ENCODE measurements around the gene CLIP4.
"Not testable (repeated sequence)": the region's sequence is repeated elsewhere in the genome, so short reads cannot be mapped to it uniquely, and the experiment has no call there.

Gene CLIP4

DNA sequence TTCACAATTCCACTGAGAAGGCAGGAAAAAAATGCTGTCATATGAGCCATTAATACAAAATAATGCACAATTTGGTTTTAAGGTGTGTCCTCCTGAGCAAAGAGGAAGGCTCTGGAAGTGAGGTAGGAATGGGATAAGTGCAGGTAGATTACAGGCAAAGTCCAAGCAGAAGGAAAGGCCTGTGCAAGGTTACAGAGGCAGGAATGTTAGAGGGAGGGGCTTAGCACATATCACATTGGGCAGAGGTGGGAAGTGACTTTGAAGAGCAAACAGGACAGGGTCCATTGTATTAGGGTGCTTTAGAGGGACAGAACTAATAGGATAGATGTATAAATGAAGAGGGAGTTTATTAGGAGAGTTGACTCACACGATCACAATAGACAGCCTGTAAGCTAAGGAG lies 14.7 kb upstream of the CLIP4 start:
- DNase-seq, result no peak

DNA sequence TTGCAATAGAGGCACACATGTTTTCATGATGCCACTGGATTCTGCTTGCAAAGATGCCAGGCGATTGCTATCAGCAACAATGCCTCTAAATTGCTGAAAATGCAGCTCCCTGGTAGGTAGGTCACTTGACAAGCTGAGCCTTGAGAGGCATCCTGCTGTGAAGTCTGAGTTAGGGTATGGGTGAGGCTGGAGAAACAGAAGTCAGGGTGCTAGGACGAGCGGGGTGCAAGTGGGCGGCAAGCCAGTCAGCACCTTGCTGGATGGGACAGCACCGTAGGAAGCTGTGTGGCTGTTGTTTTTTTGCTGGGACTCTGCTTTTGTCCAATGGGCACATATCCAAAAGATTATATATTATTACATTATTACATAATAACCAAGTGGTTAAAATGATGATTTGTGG lies 10.5 kb upstream of the CLIP4 start:
- DNase-seq, result no peak

DNA sequence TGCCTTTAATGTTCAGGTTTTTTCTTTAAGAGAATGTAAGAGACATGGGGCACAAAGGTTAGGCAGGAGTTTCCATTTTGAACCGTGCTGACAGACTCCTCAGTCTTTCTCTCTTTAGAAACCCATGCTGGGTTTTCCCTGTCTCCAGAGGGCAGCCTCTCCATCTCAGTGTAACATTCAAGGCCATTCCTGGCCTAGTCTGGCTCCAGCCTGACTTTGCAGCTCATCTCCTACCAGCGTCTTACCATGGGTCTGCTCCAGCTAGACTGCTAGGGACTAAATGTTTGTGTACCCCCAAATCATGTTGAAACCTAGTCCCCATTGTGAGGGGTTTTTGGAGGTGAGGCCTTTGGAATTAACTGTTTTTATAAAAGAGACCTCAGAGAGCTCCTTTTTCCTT lies 9.8 kb upstream of the CLIP4 start:
- no peak for DNase-seq

DNA sequence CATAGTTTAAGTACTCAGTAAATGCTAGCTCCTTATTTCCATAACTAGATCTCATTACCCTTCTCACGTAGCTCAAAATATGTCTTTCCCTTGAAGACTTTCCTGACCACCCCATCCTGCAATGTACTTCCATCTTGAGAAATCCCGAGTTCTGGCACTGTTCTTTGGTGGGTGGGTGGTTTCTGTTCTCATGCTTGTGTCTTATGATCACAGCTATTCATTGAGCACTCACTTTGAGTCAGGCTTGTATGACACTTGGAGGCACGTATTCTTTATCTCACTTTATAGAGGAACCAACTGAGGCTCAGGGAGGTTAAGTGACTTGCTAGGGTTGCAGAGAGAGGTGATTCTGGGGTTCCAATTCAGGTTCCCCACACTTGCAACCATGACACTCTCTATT lies 9.0 kb upstream of the CLIP4 start:
- DNase-seq, result no peak

DNA sequence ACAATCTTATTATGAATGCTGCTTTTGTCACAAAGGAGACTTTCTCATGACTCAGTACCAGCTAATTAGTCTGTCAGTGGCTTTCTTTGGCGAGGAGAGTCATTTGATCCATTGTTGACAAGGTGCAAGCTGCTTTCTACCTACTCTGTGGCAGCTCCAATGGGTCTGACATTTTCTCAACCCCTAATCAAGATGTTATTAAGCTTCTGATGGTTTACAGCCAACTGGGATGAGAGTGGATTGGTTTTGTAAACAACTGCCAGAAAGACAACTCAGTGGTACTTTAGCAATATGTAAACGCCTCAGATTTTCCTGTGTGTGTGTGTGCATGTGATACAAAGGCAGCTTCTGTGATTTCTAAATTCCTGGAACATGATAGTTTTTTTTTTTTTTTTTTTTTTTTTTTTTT lies 8.2 kb upstream of the CLIP4 start:
- DNase-seq, result no peak

DNA sequence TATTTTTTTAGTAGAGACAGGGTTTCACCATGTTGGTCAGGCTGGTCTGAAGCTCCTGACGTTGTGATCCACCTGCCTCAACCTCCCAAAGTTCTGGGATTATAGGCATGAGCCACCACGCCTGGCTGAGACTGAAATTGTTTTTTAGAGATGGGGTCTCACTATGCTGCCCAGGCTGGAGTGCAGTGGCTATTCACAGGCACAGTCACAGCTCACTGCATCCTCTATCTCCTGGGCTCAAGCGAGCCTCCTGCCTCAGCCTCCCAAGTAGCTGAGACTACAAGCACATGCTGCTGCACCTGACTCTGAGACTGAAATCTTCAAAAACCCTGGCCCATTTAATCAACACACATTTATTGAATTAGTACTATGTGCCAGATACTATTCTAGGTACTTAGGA lies 7.7 kb upstream of the CLIP4 start:
- not testable (repeated sequence) for DNase-seq

DNA sequence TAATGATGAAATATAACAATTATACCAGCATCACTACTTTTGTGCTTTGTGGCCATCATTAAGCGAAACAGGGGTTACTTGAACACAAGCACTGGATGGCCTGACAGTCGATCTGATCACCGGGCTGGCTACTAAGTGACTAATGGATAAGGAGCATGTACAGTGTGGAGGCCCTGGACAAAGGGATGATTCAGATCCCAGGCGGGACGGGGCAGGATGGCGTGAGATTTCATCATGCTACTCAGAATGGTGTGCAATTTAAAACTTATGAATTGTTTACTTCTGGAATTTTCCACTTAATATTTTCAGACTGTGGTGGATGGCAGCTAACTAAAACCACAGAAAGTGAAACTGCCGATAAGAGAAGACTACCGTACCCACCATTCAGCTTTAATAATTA lies 7.0 kb upstream of the CLIP4 start:
- DNase-seq, result no peak

DNA sequence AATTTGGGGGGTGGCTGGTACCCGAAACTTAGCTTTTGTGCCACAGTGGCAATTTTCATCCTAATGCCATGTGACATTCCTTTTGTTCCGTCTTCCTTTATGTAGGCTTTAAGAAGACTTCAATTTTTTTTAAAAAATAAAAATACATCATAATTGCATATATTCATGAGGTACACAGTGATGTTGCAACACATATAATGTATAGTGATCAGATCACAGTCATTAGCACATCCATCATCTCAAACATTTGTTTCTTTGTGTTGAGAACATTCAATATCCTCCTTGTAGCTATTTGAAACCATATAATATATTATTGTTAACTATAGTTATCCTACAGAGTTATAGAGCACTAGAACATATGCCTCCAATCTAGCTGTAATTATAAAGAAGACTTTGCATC lies 6.0 kb upstream of the CLIP4 start:
- no peak for DNase-seq

DNA sequence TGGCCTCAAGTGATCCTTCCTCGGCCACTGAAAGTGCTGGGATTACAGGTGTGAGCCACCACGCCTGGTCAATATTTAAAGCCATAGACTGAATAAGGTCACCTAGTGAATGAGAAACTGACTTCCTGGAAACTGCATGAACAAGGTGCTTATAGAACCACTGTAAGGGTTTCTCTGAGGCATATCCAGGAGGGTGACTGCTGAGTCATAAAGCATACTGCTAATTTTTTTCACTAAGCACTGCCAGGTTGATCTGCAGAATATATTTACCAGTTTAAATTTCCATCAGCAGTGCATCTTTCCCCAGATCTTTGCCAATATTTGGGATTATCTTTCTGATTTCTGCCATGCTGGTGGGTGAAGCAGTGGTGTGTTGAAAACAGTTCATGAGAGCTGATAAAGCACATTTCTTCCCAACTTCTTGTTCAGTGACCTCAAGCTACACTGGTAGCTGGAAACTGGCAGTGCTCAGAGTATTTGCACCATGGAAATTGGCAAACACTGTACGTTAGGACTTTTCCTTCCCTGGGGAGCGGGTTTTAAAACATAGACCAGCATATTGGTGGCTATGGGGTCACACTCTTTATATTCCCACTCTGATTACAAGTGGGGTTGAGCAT lies 4.2 kb upstream of the CLIP4 start:
- no peak for DNase-seq

DNA sequence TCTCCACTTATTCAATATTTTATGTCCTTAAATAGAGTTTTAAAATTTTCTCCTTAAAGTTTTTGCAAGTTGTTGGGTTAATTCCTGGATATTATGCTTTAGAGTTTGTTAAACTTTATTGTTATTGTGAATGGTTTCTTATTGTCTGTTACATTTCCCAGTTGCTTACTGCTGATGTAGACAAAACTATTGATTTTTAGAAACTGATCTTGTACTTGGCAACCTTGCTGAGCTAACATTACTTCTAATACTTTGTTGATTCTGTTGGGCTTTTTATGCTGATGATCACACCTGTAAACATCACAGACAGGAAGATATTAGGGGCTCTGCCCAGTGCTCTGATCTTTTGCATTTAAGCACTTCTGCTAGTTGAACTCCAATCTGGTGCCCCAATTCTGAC lies 2.8 kb upstream of the CLIP4 start:
- DNase-seq, result no peak

DNA sequence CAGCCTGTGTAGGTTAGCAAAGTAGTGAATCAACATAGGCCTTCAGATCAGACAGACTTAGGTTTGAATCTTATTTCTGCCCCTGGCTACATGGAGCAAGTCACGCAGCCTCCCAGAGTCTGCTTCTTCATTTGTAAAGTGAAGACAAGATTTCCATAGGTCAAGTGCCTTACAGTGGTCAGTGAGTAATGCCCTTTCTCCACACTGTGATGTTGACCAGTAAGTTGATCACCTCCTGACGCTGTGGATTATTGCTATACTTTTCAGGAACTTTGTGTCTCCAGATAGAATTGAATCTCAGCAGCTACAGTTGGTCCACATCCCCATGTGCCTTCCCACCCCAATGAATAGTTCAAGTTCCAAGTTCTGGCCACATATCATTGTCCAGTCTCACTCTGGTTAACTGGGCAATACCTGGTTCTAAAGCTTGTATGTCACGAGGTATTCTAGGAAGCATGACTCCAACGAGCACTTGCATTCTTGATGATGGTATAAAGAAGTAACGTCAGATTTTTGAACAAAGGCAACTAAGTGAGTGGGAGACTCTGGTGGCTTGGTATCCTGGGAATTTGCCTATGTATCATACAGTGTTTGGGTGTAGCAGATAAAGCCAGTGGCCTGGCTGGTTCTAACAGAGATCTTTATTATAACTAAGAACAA lies 2.1 kb upstream of the CLIP4 start:
- no peak for DNase-seq

DNA sequence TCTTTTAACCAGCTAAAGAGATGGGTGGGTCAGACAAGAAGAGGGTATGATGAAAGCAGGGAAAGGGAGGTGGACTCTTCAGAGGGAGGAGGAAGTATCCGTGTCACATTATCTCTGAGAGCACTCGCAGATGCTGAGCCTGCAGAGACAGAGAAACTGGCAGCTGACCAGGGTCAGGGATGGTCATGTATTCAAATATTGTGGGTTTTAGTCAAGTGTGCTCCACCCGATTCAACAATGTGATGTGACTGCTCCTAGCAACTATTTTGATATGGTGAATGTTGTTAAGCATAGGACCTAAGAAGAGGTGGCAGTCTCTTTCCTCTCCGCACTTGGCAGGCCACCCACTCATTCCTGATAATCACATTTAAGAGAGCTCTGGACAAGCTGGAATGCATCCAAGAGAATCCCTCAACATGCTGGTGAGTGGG lies 1.3 kb upstream of the CLIP4 start:
- no peak for DNase-seq

DNA sequence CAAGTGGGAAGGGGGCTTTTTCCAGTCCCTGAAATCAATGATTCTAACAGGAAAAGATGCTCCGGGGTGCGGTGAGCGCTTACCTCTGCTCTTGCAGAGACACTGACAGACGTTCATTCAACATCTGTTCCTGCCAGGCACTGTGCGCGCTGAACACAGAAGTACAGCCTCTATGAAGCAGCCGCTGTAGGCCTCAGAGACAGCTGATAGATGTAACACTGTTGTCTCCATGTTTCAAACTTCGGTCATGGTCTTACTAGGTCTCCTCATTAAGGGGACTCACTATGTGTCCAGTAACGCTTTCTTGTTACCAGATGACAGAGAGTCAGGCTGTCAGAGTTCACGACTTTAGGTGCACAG lies 649 bp upstream of the CLIP4 start:
- DNase-seq, result no peak

DNA sequence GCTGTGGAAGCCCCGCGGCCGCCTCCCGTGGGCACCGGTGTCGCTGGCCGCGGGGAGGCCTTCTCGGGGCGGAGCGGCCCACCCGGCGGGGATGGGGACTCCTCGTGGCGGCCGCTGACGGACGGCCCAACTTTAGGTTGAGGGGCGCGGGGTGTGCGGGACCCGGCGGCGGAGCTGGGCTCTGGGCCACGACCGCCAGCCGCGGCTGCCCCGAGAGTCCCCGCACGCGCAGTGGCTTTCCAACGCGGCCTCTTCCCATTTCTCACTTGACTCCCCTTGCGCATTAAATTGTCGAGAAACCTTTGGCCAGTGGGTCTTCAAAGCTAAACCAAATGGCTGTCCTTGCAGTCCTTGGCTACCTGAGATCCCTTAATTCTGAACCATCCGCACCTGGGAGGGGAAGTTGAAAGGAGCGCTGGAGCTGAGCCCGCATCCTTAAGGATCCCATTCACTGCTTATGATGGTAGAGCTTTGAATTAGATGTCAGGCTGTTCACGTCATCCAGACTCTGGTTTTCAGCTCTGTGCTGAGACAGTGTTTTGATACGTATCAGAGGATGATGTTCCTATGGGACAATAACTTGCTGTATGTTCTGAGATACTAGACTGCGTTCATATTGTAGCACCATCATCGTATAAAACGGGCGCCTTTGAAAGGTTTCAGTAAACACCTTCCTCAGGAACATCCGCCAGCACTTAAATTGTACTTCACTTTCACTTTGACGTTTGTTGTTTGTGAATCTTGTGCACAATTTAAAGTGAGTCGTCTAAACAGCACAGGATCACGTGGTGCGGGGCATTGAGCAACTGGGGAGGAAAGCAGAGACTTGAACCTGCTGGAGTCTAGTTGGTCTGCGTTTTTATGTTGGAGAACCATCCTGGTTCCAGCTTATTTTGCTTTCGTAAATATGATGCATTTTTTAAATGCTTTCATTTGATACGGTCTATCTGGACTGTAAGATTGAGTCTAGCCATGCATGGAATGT lies 874 bp downstream of the CLIP4 start:
- peak; percentile 73 for DNase-seq

DNA sequence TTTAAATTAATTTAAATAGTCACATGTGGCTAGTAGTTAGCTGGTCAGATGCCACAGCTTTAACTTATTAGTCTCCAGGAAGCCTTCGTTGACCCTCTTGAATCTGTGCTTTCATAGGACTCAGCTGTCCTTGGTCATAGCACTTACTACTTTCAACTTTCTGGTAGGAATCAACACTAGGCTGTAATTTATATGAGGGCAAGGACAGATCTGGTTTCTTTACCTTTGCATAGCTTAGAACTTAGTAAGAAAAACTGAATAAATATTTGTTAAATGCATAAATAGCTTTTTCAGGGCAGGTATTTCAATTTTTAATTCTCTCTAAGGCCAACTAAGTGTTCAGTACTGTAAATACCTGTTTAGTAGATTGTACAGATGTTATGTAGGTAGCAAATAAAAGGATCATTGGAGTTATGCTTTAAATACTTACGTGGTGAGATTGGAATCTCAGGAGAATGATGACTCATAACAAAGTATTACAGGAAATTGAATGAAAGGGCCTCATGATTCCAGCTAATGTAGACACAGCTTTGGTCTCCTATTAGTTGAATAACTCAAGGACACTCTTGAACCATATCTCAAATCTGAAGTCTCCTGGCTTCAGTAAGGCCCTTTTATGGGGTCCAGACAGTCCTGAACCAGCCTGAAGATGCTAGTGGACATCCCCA lies 2.6 kb downstream of the CLIP4 start:
- DNase-seq, result no peak

DNA sequence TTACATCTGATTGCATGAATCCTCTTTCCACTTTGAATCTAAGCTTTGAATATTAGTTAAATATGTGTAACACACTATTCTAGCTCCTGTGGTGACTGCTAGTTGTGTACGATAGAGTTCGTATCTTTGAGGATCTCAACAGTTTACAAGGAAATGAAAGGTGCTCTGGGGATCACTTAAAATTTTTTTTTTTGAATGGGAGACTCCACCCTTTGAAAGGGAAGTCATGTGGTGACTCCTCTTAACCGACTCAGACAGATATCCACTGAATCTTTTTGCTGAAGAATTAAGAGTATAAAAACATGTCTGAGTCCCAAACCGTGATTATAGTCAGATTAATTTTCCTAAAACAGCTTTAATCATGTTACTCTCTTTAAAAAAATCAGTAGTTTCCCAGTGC lies 4.0 kb downstream of the CLIP4 start:
- DNase-seq, result no peak

DNA sequence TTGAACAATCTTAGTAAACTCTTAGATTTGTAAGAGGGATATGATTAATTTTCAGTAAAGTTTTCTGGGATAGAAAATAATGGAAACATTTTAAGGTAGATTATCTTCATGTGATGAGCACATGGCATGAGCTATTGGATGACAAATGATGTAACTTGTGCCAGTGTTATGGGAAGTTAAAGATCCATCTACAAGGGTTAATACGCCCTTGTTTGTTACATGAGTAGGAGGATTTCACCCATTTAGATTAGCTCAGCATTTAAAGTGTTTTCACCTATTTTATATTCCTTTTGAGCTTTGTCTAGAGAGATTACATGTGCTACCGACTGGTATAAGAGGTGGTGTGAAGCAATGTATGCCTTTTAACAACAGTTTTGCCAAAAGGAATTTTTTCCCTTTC lies 5.6 kb downstream of the CLIP4 start:
- no peak for DNase-seq

DNA sequence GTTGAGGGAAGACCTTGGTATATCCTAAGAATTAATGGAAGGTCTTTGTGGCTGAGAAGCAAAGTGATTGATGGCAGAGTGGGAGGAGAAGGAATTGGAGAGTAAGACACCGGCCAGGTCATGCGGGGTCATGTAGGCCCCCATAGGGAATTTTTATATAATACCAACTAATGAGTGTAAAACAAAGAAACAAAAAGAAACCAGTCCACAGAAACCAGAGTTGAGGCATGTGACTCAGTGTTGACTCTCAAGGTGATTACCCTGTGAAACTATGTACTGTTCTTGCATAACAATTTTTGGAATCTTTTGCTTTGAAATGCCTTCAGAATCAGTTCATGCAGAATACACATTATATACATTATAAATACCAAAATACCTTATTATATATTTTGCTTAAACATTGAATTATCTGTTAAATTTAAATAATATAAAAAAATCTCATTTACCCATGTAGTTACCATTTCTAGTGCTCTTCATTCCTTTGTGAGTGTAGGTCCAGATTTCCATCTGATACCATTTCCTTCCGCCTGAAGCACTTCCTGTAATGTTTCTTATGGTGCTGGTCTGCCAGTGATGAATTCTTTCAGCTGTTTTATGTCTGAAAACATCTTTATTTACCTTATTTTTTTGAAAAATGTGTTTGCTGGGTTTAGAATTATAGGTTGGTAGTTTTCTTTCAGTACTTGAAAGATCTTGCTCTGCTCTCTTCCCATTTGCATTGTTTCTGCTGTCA lies 8.6 kb downstream of the CLIP4 start:
- no peak for DNase-seq

DNA sequence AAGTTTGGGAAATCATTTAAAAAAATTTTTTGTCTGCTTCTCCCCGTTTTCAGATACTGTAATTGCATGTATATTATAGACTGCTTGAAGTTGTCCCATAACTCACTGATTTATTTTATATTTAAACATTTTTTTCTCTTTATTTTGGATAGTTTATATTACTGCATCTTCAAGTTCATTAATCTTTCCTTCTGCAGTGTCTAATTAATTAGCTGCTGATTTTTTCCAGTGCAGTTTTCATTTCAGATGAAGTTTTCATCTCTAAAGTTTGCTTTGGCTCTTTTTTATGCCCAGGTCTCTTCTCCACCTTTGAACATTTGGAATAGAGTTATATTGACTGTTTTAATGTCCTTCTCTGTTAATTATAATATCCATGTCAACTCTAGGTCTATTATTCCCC lies 9.3 kb downstream of the CLIP4 start:
- DNase-seq, result no peak

DNA sequence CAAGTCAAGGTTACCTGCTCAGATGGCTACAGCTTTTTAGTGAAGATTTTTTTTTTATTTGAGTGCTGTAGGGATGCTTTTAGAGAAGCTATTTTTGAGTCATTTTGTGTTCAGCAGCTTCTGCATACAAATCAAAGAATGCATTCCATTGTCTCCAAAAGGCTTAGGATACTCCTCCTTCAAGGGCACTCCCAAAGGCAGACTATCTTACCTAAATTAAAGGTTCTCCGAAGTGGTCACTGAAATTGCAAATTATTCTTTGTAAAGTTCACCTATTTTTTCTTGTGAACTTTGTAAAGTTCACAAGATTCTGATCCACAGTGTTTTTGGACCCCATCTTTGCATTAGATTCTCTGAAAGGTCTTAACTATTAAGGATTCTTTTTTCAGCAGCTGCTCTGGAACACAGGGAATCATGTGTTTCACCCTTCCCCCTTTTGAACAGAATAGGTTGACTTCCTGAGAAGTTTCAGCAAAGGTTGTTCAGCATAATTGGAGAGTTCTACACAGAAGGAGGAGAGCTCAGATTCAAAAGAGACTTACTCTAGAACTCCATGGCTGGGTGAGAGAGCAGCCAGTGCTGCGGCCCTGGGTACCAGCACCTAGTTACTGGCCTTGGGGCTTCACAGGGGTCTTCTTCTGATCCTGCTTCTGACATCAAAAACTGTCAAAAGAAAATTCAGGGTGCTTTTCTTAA lies 14.5 kb downstream of the CLIP4 start:
- DNase-seq, result no peak

DNA sequence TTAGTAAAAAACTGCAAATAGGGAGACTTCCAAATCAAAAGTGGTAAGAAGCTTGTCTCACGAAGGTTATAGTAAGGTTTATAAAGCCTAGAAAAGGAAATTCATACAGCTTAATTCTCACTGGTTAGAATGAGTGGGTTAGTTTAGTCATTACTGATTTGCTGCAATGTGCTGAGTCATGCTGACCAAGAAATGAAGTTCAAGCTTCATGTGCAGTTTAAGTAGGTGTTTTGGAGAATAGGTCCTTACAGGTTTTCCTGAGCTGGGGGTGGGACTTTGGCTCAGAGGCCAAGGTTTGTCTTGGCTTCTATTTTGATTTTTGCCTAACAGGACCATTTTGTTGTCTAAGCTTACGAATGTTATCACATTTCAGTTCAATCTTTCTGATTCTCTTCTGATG lies 15.1 kb downstream of the CLIP4 start:
- DNase-seq, result no peak

DNA sequence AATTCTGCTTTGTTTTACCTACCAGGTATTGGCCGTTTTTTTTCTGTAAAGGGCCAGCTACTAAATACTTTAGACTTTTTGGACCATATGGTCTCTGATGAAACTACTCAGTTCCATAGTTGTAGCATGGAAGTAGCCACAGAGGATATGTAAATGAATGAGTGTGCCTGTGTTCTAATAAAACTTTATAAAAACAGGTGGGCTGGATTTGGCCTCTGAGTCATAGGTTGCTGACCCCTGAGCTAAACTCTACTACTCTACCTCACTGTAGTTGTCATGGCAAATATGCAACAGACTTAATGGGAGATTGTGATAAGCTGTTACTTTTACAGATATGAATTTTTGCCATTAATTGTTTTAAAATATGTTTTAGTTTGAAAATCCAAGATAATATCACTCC lies 19.7 kb downstream of the CLIP4 start:
- no peak for DNase-seq

Measured in activated CD8-positive, alpha-beta memory T cell treated with anti-CD3 and anti-CD28 coated beads, Interleukin-2, amount 50 U/mL, for 48 hours (primary cell).